HepG2 (cell line): ENCODE results near the gene ETV5. TPM values are rescaled to one million over a fixed set of nuclear protein-coding genes. Genes with fewer than 3 reads are reported as not detected.

Experiments used
- ATF1 ChIP-seq: IDR thresholded peaks from 2 replicates; pipeline ENCODE4 v1.6.1; 2016; ENCODE audit warnings: mild to moderate bottlenecking, control low read depth
- BHLHE40 ChIP-seq: IDR thresholded peaks from 2 replicates; pipeline ENCODE4 v1.6.1; 2011; ENCODE audit warnings: low read length, improper control_type of control experiment
- CENPX ChIP-seq: sonication (generic); formaldehyde crosslinking; IDR thresholded peaks from 2 replicates; pipeline ENCODE4 v1.9.0; 2021; ENCODE audit warnings: mild to moderate bottlenecking, missing genetic modification reagents, moderate library complexity
- ESRRA ChIP-seq: sonication (generic); formaldehyde crosslinking; IDR thresholded peaks from 2 replicates; pipeline ENCODE4 v1.5.1; 2020; ENCODE audit warnings: mild to moderate bottlenecking, low read depth, missing genetic modification reagents
- FOXK2 ChIP-seq: fragments of 450-650 bp; IDR thresholded peaks from 2 replicates; pipeline ENCODE4 v1.6.1; 2016
- GATAD2A ChIP-seq: IDR thresholded peaks from 2 replicates; pipeline ENCODE4 v1.6.1; 2016
- HNRNPUL1 ChIP-seq: fragments of 200-400 bp; formaldehyde crosslinking; IDR thresholded peaks from 2 replicates; pipeline ENCODE4 v1.6.1; 2017; ENCODE audit warnings: low read depth, mild to moderate bottlenecking, low read length, moderate library complexity
- PHF20 ChIP-seq: sonication (generic); formaldehyde crosslinking; IDR thresholded peaks from 2 replicates; pipeline ENCODE4 v1.5.0; 2020; ENCODE audit warnings: mild to moderate bottlenecking, missing genetic modification reagents
- RAD51 ChIP-seq: fragments of 450-650 bp; IDR thresholded peaks from 2 replicates; pipeline ENCODE4 v1.6.1; 2016; ENCODE audit warnings: borderline replicate concordance
- SALL1 ChIP-seq: sonication (generic); formaldehyde crosslinking; IDR thresholded peaks from 2 replicates; pipeline ENCODE4 v1.8.0; 2022; ENCODE audit warnings: mild to moderate bottlenecking, missing genetic modification reagents
- SMAD1 ChIP-seq: sonication (generic); formaldehyde crosslinking; IDR thresholded peaks from 2 replicates; pipeline ENCODE4 v1.4.0; 2020; ENCODE audit warnings: missing genetic modification reagents, low read depth, mild to moderate bottlenecking, borderline replicate concordance
- SMARCC2 ChIP-seq: fragments of 450-650 bp; IDR thresholded peaks from 2 replicates; pipeline ENCODE4 v1.6.1; 2017; ENCODE audit warnings: antibody characterized with exemption, mild to moderate bottlenecking
- ZFP37 ChIP-seq: sonication (generic); formaldehyde crosslinking; IDR thresholded peaks from 2 replicates; pipeline ENCODE4 v1.4.0; 2020; ENCODE audit warnings: missing genetic modification reagents, borderline replicate concordance
- ZNF274 ChIP-seq: sonication (generic); formaldehyde crosslinking; IDR thresholded peaks from 2 replicates; pipeline ENCODE4 v1.5.1; 2020; ENCODE audit warnings: mild to moderate bottlenecking, missing genetic modification reagents
- ZNF282 ChIP-seq: fragments of 450-650 bp; IDR thresholded peaks from 2 replicates; pipeline ENCODE4 v1.6.1; 2018; ENCODE audit not compliant: partially characterized antibody
- ZNF331 ChIP-seq: sonication (generic); formaldehyde crosslinking; IDR thresholded peaks from 2 replicates; pipeline ENCODE4 v1.4.0; 2020; ENCODE audit warnings: missing genetic modification reagents
- ZNF460 ChIP-seq: sonication (generic); formaldehyde crosslinking; IDR thresholded peaks from 2 replicates; pipeline ENCODE4 v1.5.1; 2020; ENCODE audit warnings: missing genetic modification reagents, mild to moderate bottlenecking, borderline replicate concordance
- ZNF619 ChIP-seq: sonication (generic); formaldehyde crosslinking; IDR thresholded peaks from 2 replicates; pipeline ENCODE4 v1.4.0; 2020; ENCODE audit warnings: mild to moderate bottlenecking, missing genetic modification reagents
- ZNF781 ChIP-seq: sonication (generic); formaldehyde crosslinking; IDR thresholded peaks from 2 replicates; pipeline ENCODE4 v1.5.1; 2020; ENCODE audit warnings: borderline replicate concordance, mild to moderate bottlenecking, missing genetic modification reagents; ENCODE audit errors: not compliant biosample characterization
- polyA plus RNA-seq, 8 experiments: library from polyadenylated mRNA; depleted of rRNA in 3 of 8; stranded (reverse) in 7 of 8; unstranded in 1 of 8; fragments of >200 nt; fragmentation: Illumina TruSeq in 4 of 8; extraction: Trizol in 4 of 8; gene quantifications; 2 replicates each; pipeline versions ENCODE4 v1.2.1 to v1.2.3, GENCODE V29; 2011 to 2016; ENCODE audit warnings: low read depth in 4 of 8, missing spikeins in 1 of 8, mixed read lengths in 1 of 8; ENCODE audit not compliant: insufficient read depth in 1 of 8
- total RNA-seq, 5 experiments: library from RNA; depleted of rRNA; stranded (reverse); fragments of >200 nt; fragmentation: Illumina TruSeq; extraction: Trizol; gene quantifications; 2 replicates each; pipeline ENCODE4 v1.2.3, GENCODE V29; 2016; ENCODE audit warnings: low read depth in 1 of 5
- TF ChIP-seq, protein P1 (sequence below): sonication (generic); formaldehyde crosslinking; IDR thresholded peaks from 2 replicates; pipeline ENCODE4 v1.8.1; 2023; ENCODE audit warnings: mild to moderate bottlenecking, missing genetic modification reagents
- TF ChIP-seq, protein P2 (sequence below): sonication (generic); formaldehyde crosslinking; IDR thresholded peaks from 2 replicates; pipeline ENCODE4 v1.4.0; 2020; ENCODE audit warnings: missing genetic modification reagents, borderline replicate concordance
- TF ChIP-seq, protein P3 (sequence below): sonication (generic); formaldehyde crosslinking; IDR thresholded peaks from 2 replicates; pipeline ENCODE4 v1.5.0; 2020; ENCODE audit warnings: mild to moderate bottlenecking, missing genetic modification reagents
- TF ChIP-seq, protein P4 (sequence below): sonication (generic); formaldehyde crosslinking; IDR thresholded peaks from 2 replicates; pipeline ENCODE4 v1.9.0; 2021; ENCODE audit warnings: missing genetic modification reagents, borderline replicate concordance

ETV5 gene
- total and polyA plus RNA-seq, 2 of the 13 experiments (the other 11 are each of a cell fraction or from before 2014, with no cell fraction given): 52.9 to 57.2 TPM

DNA sequence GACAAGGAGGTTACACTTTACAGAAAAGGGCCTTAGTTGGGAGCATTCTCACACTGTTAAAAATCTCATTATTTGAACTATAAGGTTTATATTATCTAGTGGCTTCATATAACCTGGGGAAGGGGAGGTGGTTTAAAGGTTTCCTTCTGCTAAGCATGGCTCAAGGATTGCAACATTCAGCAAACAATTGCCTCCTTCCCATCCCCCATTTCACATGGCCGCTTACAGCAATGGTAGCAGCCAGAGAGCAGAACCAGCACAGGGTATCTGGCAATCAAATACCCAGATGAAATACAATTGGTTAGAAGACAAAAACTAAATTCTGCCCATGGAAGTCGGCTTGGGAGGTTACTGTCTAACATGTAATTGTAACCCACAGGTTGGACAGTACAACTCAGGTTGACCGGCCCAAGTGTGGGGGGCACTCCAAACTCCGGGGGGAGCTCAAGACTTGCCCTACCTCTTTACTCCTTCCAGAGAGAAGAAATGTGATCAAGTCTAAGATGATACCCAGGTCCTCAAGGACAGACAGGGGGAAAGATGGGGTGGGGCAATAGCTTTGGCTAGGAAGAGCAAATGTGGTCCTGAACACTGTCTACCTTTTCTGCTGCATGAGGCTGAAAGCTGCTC, 15.5 kb downstream of the ETV5 start (continued):
- TF ChIP-seq, protein P1, sequence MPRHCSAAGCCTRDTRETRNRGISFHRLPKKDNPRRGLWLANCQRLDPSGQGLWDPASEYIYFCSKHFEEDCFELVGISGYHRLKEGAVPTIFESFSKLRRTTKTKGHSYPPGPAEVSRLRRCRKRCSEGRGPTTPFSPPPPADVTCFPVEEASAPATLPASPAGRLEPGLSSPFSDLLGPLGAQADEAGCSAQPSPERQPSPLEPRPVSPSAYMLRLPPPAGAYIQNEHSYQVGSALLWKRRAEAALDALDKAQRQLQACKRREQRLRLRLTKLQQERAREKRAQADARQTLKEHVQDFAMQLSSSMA (CRISPR knock-in tag): no peak
- TF ChIP-seq, protein P2, sequence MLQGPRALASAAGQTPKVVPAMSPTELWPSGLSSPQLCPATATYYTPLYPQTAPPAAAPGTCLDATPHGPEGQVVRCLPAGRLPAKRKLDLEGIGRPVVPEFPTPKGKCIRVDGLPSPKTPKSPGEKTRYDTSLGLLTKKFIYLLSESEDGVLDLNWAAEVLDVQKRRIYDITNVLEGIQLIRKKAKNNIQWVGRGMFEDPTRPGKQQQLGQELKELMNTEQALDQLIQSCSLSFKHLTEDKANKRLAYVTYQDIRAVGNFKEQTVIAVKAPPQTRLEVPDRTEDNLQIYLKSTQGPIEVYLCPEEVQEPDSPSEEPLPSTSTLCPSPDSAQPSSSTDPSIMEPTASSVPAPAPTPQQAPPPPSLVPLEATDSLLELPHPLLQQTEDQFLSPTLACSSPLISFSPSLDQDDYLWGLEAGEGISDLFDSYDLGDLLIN (CRISPR knock-in tag): no peak
- TF ChIP-seq ESRRA (no peak), ZNF619 (no peak), ZNF781 (no peak), ZNF460 (CRISPR knock-in tag) (no peak), SMAD1 (no peak), ATF1 (no peak), ZNF282 (no peak), ZNF331 (peak; percentile 76; the same call in 1 of the 2 replicates), FOXK2 (no peak), BHLHE40 (no peak), HNRNPUL1 (no peak), CENPX (CRISPR knock-in tag) (no peak), PHF20 (CRISPR knock-in tag) (no peak), GATAD2A (CRISPR knock-in tag) (peak; percentile 89), ZNF274 (no peak), SALL1 (CRISPR knock-in tag) (peak; percentile 45; the same call in 1 of the 2 replicates), ZFP37 (CRISPR knock-in tag) (no peak), RAD51 (no peak), SMARCC2 (no peak)
- TF ChIP-seq, protein P3, sequence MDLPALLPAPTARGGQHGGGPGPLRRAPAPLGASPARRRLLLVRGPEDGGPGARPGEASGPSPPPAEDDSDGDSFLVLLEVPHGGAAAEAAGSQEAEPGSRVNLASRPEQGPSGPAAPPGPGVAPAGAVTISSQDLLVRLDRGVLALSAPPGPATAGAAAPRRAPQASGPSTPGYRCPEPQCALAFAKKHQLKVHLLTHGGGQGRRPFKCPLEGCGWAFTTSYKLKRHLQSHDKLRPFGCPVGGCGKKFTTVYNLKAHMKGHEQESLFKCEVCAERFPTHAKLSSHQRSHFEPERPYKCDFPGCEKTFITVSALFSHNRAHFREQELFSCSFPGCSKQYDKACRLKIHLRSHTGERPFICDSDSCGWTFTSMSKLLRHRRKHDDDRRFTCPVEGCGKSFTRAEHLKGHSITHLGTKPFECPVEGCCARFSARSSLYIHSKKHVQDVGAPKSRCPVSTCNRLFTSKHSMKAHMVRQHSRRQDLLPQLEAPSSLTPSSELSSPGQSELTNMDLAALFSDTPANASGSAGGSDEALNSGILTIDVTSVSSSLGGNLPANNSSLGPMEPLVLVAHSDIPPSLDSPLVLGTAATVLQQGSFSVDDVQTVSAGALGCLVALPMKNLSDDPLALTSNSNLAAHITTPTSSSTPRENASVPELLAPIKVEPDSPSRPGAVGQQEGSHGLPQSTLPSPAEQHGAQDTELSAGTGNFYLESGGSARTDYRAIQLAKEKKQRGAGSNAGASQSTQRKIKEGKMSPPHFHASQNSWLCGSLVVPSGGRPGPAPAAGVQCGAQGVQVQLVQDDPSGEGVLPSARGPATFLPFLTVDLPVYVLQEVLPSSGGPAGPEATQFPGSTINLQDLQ: no peak
- TF ChIP-seq, protein P4, sequence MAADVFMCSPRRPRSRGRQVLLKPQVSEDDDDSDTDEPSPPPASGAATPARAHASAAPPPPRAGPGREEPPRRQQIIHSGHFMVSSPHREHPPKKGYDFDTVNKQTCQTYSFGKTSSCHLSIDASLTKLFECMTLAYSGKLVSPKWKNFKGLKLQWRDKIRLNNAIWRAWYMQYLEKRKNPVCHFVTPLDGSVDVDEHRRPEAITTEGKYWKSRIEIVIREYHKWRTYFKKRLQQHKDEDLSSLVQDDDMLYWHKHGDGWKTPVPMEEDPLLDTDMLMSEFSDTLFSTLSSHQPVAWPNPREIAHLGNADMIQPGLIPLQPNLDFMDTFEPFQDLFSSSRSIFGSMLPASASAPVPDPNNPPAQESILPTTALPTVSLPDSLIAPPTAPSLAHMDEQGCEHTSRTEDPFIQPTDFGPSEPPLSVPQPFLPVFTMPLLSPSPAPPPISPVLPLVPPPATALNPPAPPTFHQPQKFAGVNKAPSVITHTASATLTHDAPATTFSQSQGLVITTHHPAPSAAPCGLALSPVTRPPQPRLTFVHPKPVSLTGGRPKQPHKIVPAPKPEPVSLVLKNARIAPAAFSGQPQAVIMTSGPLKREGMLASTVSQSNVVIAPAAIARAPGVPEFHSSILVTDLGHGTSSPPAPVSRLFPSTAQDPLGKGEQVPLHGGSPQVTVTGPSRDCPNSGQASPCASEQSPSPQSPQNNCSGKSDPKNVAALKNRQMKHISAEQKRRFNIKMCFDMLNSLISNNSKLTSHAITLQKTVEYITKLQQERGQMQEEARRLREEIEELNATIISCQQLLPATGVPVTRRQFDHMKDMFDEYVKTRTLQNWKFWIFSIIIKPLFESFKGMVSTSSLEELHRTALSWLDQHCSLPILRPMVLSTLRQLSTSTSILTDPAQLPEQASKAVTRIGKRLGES (CRISPR knock-in tag): no peak
